ENCODE results near the gene TSPAN31.

GRCh38 chr12:57779736-57780135, 34.9 kb downstream of the TSPAN31 start:
- TF ChIP-seq CTCF (IDR thresholded peaks at IDR 0.05) = no peak
- no peak for TF ChIP-seq POLR2AphosphoS5 (IDR thresholded peaks at IDR 0.05; ENCODE audit: insufficient read depth in 1 of 2, low read depth in 1 of 2)
- TF ChIP-seq POLR2A (IDR thresholded peaks at IDR 0.05) = no peak
